Stimulated activated CD8-positive, alpha-beta memory T cell treated with anti-CD3 and anti-CD28 coated beads, Interleukin-4, amount 100 ng/mL, for 1 hour (primary cell): ENCODE measurements around the gene NR4A3.
A peak's percentile ranks its signal among the peaks of the same experiment; 100 is the strongest.
"Not testable (repeated sequence)": the region's sequence is repeated elsewhere in the genome, so short reads cannot be mapped to it uniquely, and the experiment has no call there.

Experiments
- DNase-seq, 2 donors: peaks; one replicate each; pipeline ENCODE4 v3.0.0-alpha.2; 2020; ENCODE audit warnings: low read depth in 2 of 2, low spot score in 1 of 2

Gene NR4A3

DNA sequence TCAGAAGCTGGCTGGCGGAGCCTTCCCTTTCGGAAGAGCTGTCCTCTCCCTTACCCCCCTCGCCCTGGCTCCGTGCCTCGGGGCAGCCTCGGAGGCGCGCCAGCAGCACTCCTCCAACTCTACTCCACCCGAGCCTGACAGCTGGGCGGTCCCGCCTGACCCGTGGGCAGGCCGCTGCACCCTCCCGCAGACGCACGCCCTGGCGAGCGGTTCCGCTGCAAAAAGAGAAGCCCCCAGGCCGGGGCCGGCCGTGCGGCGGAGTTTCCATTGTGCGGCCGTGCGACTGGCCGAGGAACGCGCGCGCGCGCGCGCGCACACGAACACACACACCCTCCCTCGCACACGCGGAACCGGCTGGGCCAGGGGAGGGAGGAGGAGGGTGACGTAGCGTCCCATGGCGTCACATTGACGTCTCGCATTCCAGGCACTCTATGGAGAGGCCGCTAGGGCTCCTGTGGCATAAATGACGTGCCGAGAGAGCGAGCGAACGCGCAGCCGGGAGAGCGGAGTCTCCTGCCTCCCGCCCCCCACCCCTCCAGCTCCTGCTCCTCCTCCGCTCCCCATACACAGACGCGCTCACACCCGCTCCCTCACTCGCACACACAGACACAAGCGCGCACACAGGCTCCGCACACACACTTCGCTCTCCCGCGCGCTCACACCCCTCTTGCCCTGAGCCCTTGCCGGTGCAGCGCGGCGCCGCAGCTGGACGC is at the start of gene NR4A3:
Gene NR4A3 (plus strand): TSS at position 490 of the 713 bp plus-strand sequence. CDS start 6,158 bp downstream, outside the sequence.
- DNase-seq: peak; percentile 72 to 78

DNA sequence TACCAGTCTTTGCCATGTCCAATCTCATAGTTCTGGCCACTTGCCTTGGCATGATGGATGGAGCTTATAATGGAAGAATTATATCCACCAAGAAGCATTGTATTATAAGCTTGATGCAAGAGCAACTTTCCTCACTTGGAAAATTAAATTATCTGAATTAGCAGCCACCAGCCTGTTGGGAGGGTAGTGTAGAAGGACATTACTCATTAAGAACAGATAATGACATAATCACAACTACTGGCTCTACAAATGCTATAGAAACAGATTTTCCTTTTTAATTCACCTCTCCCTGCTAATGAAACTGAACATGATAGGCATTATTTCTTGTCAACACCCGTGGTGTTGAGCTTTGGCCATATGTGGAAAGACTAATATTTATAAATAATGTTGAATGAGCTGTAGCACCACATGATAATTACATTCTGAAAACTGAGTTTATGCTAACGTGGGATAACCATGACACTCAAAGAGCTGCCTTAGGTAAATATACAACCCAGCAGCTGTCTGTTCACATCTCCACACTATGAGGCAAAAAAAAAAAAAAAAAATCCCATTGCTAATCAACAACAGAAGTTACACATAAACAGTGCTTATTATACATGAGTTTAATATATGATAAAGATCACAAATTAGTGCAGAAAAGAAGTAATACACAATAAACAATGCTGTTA is 48.1 kb upstream of the NR4A3 start:
- DNase-seq: no peak

DNA sequence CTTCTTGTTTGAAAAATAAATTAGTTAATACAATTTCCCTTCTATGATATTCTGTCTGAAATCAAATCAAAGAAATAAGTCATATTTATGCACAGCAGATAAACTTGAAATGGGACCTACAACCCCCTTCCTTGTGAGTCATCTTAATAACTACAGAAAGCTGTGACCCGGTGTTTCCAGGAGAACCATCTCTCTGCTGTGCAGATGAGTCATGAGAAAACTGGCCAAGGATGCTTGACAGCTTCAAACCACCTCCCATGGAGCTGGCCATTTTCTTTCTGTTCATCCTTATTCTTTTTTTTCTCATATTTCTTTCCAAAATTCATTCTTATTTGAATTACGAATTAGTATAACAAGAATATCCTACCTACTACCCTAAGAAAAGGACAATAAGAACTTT is 43.4 kb upstream of the NR4A3 start:
- DNase-seq: no peak

DNA sequence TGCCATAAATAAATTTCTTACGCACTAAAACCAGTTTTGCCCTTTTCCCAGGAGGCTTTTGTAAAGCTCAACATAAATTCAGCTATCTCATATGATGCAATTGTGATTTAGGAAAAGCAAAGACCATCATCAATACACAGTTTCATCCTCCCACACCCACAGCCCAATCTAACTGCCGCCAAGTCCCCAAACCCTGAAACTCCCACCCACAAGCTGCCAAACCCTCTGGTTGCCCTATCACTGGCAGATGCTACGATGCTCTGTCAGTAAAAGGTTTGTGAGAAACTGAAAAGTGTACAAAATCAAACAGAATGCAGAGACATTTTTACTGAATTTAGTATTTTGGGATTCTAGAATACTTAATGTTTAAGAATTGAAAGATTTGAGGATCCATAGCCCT is 42.8 kb upstream of the NR4A3 start:
- DNase-seq: no peak

DNA sequence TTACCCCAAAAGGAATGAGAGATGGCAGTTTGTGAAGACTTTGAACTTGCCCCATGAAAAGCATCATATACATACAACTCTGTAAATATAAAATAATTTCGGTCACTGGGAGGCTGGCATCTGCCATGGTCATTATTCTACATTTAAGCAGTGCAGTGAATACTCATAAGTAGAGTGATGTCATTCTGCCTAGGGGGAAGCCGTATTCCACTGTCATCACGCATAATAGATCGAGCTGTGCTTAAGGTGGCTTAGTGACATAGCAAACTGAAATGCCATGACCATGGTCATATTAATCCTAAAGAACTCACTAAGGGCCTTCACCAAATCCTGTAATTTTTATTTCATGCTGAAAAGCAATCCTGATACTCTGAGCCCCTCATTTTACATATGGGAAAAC is 42.4 kb upstream of the NR4A3 start:
- DNase-seq: no peak

DNA sequence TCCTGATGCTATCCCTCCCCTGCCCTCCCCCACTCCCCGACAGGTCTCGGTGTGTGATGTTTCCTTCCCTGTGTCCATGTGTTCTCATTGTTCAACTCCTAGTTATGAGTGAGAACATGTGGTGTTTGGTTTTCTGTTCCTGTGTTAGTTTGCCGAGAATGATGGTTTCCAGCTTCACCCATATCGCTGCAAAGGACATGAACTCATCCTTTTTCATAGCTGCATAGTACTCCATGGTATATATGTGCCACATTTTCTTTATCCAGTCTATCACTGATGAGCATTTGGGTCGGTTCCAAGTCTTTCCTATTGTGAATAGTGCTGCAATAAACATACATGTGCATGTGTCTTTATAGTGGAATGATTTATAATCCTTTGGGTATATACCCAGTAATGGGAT is 39.3 kb upstream of the NR4A3 start:
- not testable (repeated sequence) for DNase-seq

DNA sequence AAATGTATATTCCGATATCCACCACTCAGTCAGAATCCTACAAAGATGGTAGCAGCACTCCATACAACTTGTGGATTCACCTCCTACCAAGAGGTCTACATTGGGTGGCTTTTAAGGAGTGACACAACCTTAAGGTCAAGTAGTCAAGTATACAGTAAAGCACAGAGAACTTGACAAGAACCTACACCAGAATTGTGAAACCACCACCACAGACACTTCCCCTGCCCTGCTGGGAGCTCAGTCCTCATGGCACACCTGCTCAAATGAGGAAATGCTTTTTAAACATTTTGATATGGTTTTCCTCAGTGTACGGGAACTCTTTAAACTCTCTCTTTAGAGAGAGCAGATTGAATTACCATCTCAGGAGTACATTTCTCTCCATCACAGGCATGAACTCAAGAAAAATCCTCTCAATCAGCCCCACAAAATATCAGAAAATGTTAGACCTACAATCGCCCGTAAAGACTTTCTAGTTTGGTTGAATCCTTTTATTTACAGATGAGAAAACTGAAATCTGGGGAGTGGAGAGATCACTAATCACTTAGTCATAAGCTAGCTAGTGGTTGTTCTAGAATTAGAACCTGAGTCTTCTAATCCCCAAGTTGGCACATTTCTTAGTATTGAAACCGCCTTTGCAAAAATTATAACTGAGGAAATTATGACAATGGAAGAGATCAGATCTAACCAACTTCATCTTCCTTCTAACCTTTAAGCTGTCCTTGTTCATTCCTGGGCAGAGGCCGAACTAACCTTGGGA is 38.5 kb upstream of the NR4A3 start:
- DNase-seq: no peak

DNA sequence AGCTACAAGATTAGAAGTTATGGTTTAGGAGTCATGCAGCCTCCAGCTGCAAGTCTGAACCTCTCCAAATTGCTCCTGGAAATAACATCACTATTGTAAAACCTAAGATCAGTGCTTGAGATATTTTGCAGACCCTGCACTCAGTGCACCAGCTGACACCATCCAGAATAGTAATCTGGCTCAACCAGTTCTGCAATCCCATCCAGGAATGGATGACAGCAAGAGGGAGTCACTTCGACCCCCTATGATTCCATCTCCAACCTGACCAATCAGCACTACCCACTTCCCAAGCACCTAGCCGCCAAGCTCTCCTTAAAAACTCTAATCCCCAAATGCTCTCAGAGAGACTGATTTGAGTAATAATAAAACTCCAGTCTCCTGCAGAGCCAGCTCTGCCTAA is 37.9 kb upstream of the NR4A3 start:
- no peak for DNase-seq

DNA sequence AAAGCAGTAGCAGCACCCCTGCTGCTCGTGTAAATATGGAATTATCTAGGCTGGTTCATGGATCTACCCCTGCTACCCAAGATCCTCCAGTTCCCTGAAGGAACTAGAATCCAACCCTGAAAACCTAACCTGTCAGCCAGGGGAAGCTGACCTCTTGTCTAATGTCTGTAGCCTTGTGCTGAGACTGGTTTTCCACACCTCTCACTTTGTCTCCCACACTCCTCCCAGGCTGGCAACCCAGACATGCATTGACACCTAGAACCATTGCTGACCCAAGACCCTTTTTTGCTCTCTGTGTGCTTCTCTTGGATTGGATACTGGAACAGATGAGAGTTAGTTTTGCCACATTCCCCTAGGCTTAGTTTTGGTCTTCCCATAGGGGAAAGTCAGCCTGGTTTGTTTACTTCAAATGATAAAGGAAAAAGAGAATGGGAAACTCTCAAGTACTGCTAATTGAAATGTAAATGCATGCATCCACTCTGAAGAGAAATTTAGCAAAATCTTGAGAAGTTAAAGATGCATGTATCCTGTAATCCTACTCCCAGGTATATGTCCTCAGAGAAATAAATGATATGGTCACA is 36.6 kb upstream of the NR4A3 start:
- no peak for DNase-seq

DNA sequence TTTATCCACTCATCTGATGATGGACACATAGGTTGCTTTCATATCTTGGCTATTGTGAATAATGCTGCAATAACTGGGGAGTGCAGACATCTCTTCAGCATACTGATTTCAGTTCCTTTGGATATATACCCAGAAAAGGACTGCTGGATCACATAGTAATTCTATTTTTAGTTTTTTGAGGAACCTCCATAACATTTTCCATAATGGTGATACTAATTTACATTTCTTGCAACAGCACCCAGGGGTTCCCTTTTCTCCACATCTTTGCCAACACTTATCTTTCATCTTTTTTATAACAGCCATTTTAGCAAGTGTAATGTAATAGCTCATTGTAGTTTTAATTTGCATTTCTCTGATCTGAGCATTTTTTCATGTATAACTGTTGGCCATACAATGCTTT is 34.1 kb upstream of the NR4A3 start:
- no peak for DNase-seq

DNA sequence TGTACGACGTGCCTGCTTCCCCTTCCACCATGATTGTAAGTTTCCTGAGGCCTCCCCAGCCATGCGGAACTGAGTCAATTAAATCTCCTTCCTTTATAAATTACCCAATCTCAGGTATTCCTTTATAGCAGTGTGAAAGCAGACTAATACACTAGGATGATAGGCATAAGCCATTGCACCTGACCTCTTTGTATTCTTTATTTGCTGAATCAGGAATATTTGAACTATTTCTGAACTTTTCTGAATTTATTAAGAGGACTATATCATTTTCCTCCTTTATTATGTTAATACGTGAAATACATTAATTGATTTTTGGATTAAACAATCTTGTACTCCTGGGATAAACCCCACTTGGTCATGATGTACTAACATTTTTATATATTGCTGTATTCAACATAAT is 28.2 kb upstream of the NR4A3 start:
- DNase-seq: no peak

DNA sequence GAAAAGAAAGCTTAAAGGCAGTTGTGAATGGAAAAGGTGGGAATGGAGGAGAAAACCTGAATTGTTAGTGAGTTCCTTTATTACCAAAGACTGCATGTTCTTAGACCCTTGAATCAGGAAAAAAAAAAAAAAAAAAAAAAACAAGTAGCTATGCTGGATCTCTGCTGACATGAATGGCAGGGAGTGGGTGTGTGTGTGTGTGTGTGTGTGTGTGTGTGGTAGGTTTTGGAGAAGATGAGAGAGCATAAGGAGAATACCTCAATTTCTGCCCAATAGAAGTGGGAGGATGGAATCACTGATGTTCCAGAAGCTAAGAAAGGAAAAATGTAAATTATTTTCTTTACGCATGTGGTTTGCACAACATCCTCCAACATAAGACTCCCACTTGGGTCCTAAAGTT is 25.5 kb upstream of the NR4A3 start:
- DNase-seq: no peak

DNA sequence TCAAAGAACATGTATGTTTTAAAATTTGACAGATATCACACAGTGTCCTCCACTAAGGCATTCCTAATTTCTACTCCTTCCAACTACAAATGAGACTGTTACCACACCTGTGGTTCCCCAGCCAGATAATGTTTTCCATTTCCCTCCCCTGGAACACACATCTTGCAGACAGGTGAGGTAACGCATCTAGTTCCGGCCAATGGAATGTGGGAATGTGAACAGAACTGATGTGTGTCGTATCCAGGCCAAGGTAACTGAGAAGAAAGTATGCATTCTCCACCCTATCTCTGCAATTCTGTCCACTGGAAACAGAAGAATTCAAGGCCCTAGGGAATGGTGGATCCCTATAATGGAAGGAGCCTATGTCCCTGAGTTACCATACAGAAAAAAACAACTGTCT is 19.9 kb upstream of the NR4A3 start:
- no peak for DNase-seq

DNA sequence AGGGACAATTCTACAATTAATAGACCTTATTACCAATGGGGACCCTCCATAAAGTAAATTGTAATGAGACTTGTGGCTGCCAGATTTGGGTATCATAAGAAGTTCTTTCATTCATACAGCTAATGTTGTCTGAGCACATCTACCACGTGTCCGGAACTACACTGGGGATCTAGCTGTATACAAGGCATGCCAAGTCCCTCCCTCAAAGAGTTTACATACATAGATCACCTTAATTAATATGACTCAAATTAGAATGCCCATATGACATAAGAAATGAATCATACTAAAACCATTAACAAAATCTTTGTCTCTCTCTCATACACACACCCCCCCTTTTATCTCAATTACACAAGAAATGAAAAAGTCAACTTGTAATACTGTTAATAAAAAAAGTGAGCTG is 18.0 kb upstream of the NR4A3 start:
- no peak for DNase-seq

DNA sequence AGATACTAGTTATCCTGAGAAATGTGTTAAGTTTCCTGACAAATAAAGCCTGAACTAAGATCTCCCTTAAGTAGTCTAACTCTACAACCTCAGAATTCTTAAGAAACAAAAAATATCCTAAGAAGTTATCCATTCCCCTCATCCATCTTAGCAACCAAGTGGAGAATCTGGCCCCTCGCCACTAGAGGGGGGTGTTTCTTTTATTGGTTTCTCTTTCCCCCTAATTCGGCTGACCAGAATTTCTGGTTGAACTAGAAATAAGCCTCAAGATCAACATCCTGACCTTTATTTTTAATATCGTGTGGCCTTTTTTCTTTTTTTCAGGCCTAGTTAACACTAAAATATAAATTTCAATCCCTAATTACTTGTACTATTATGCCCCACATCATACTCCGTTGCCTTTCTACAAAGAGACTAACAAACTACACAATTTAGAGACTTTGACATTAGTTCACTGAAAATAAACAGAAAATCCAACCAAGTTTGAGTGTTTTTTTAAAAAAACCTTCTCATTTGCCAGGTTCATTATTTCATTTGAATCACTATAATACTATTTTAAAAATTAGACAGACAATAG is 14.3 kb upstream of the NR4A3 start:
- no peak for DNase-seq

DNA sequence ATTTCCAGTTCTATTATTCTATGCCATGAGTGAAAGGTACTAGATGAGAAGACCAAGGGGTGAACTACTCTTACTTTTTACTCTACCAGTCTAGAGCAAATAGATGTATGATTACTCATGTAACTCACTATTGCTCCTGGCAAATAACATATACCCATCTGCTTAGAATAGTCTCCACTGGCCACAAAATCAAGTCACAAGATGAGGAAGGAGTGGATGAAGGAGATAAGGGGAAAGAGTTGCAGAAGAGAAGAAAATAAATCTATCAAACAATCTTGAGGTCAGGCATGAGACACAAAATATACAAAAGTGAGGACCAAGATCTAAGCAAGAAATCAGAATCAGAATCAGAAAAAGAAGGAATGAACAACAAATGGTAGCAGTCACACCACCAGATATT is 13.7 kb upstream of the NR4A3 start:
- no peak for DNase-seq

DNA sequence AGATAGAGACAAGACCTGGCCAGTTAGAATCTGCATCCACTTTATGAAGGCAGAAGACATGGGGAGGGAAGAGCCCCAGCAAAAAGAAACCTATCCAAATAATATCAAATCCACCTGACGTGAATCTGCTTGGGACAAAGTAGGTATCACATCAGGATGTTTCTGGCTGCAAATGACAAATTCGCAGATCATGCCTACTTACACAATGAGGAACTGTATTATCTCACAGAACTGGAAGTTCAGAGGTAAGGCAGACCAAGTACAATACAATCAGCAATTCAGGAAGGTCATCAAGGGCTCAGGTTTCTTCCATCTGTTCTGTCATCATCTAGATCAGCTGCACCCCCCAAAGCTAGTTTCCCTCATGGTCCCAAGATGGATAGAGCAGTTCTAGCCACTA is 13.2 kb upstream of the NR4A3 start:
- DNase-seq: no peak

DNA sequence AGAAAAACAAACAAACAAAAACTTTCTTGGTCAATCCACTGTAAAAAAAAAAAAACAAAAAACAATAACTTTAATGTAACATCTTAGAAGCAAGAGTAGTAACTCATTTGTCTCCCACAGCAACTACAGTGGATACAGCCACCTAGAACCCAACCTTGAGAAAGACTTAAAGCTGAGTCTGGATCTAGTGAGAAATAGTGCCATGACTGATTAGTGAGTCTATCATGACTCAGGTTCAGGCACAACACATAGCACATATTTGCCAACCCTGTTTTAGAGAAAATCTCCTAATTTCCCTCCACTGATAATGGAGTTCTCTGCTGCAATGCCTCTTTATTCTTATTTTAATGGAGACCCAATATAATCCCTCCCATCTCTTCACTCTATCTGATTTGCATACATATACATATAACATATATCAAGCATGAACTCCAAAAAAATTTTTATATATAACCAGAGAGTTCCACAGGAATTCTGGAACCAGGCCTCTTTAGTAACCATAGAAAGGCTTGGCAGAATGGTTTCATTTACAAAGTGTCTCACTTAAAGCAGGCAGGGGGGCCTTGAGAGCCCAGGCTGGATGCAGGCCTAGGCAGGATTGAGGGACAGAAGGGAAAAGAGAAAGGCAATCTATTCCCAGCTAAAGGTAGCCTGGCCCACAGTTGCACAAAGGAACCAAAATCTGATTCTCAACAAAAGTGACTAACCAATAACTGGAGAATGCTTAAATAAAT is 11.9 kb upstream of the NR4A3 start:
- no peak for DNase-seq

DNA sequence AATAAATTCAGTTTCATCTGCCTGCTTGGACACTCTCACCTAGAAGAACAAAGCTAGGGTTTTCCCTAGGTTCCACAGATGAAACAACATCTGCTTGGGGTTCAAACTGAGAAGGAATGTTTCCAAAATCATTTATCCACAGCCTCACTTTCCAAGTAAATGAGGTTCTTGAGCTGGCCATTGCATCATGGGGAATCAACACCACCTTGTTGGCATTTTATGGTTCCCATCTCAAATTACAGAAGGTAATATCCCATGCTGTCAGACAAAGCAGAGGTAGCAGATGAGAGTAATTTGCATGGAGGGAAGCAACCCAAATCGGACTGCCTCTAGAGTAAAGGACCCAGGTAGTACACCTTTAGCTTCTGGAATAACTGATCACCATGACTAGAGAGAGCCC is 10.5 kb upstream of the NR4A3 start:
- no peak for DNase-seq

DNA sequence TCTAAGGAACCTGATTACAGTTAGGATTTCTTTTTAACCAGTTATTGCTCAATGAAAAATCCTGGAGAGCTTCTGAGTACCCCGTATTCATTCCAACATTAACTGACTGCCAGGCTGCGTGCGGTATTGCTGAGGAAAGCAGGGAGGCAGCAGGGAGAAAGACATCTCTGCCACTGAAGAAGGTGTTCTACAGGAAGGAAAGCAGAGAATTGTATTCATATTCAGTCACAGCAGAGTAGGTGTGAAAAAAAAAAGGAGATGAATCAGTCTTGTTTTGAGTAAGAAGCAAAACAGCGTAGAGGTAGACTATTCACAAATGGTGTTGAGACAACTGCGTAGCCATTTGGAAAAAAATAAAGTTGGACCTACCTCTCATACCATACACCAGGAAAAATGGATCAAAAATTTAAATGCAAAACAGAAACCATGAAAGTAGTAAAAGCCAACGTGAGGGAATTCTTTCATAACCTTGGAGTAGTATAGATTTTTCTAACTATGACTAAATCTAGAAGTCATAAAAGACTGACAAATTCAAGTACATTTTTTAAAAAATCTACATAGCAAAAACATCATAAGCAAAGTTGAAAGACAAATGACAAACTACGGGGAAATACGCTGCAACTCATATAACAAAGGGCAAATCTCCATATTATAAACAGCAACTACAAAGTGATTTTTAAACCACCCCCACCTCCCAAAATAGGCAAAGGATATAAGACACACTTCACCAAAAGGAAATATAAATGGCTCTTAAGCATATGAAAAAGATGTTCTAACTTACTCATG is 9.9 kb upstream of the NR4A3 start:
- DNase-seq: no peak
